HuH-7 (cell line): Measurements from ENCODE around the gene NUDT8.
"Not testable (repeated sequence)": the region's sequence is repeated elsewhere in the genome, so short reads cannot be mapped to it uniquely, and the experiment has no call there.

Experiments
- DNase-seq: peaks from one replicate; pipeline ENCODE4 v3.0.0; 2011; ENCODE audit warnings: low spot score

The NUDT8 gene

GRCh38 chr11:67588899-67589415, 40.8 kb downstream of the NUDT8 start:
- DNase-seq: not testable (repeated sequence)

- DNase-seq: no peak
Measured at GRCh38 chr11:67588136-67588503, 41.6 kb downstream of the NUDT8 start.

GRCh38 chr11:67586568-67587250, 43.0 kb downstream of the NUDT8 start:
- DNase-seq: no peak

DNA sequence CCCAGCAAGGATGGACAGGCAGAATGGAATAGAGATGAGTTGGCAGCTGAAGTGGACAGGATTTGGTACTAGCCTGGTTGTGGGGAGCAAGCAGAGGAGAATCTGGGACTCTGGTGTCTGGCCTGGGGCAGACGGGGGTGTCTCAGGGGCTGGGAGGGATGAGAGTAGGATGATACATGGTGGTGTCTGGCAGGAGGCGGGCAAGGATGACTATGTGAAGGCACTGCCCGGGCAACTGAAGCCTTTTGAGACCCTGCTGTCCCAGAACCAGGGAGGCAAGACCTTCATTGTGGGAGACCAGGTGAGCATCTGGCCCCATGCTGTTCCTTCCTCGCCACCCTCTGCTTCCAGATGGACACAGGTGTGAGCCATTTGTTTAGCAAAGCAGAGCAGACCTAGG, 43.8 kb downstream of the NUDT8 start:
- no peak for DNase-seq

GRCh38 chr11:67584881-67585873, 44.6 kb downstream of the NUDT8 start:
- DNase-seq: no peak

DNA sequence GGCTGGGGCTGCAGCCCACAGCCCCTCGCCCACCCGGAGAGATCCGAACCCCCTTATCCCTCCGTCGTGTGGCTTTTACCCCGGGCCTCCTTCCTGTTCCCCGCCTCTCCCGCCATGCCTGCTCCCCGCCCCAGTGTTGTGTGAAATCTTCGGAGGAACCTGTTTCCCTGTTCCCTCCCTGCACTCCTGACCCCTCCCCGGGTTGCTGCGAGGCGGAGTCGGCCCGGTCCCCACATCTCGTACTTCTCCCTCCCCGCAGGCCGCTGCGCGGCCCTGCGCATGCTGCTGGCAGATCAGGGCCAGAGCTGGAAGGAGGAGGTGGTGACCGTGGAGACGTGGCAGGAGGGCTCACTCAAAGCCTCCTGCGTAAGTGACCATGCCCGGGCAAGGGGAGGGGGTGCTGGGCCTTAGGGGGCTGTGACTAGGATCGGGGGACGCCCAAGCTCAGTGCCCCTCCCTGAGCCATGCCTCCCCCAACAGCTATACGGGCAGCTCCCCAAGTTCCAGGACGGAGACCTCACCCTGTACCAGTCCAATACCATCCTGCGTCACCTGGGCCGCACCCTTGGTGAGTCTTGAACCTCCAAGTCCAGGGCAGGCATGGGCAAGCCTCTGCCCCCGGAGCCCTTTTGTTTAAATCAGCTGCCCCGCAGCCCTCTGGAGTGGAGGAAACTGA, 45.4 kb downstream of the NUDT8 start:
- no peak for DNase-seq

DNA sequence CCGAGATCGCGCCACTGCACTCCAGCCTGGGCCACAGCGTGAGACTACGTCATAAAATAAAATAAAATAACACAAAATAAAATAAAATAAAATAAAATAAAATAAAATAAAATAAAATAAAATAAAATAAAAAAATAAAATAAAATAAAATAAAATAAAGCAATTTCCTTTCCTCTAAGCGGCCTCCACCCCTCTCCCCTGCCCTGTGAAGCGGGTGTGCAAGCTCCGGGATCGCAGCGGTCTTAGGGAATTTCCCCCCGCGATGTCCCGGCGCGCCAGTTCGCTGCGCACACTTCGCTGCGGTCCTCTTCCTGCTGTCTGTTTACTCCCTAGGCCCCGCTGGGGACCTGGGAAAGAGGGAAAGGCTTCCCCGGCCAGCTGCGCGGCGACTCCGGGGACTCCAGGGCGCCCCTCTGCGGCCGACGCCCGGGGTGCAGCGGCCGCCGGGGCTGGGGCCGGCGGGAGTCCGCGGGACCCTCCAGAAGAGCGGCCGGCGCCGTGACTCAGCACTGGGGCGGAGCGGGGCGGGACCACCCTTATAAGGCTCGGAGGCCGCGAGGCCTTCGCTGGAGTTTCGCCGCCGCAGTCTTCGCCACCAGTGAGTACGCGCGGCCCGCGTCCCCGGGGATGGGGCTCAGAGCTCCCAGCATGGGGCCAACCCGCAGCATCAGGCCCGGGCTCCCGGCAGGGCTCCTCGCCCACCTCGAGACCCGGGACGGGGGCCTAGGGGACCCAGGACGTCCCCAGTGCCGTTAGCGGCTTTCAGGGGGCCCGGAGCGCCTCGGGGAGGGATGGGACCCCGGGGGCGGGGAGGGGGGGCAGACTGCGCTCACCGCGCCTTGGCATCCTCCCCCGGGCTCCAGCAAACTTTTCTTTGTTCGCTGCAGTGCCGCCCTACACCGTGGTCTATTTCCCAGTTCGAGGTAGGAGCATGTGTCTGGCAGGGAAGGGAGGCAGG, 46.2 kb downstream of the NUDT8 start, which contains the start of gene GSTP1:
Gene GSTP1, plus strand, starts transcription at position 566 of the 958 bp plus-strand sequence. Its CDS starts 32 bp downstream, at position 598.
- peak; percentile 98 for DNase-seq

DNA sequence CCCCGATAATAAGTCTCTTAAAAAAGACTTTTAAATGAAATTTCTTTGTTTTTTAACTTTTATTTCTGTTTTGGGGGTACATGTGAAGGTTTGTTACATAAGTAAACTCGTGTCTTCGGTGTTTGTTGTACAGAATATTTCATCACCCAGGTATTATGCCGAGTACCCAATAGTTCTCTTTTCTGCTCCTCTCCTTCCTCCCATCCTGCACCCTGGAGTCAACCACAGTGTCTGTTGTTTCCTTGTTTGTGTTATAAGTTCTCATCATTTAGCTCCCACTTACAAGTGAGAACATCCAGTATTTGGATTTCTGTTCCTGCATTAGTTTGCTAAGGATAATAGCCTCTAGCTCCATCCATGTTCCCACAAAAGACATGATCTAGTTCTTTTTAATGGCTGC, 47.7 kb downstream of the NUDT8 start:
- DNase-seq: no peak

GRCh38 chr11:67581469-67581868, 48.3 kb downstream of the NUDT8 start:
- DNase-seq: no peak

DNA sequence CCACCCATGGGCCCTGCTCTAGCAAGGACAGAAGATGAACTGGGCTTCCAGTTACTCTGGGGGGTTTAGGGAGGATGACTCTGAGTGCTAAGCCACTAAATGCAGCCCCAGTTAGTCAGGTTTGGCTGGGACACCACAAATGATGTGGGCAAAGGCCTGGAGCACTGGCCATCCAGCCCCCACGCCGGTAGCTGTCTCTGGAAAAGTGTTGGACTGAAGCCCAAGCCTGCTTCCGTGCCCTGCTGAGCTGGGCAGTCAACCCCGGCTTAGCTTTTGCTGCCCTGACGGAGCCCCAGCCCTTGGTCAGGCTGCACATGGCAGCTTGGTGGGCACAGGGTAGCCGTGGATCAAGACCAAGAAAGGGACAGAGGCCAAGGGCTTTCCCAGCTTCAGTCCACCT, 51.8 kb downstream of the NUDT8 start:
- no peak for DNase-seq
